ENCODE data around the gene PPM1N. TPM values are rescaled to one million over a fixed set of nuclear protein-coding genes. Genes with fewer than 3 reads are reported as not detected.
A peak's percentile ranks its signal among the peaks of the same experiment; 100 is the strongest.

Gene PPM1N
- total and polyA plus RNA-seq, 2 of the 13 experiments (the other 11 are each of a cell fraction or from before 2014, with no cell fraction given) = 0.31 to 1.8 TPM

DNA sequence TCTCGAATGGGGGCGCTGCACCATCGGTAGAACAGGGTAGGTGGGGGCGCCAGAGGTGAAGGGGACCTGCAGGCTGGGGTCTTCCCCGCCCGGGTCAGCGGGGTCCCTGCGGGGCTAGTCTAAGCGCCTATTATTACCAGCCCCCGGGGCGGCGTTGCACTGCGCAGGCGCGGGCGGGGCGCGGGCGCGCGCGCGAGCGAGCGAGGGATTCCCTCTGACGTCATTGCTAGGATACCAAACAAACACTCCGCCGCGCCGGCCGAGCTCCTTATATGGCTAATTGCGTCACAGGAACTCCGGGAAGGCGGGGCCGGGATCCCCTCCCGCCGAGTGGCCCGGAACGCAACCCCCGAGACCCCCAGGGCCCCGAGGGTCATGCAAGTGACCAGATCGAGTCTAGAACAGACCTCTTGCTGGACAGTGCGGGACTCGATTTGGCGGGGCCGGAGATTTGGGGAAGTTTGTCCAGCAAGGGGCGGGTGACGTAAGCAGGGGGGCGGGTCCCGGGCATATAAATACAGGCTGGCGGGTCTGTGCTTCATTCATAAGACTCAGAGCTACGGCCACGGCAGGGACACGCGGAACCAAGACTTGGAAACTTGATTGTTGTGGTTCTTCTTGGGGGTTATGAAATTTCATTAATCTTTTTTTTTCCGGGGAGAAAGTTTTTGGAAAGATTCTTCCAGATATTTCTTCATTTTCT, 30.6 kb upstream of the PPM1N start, which contains the start of gene FOSB (continued):
- TF ChIP-seq ZNF296 (CRISPR knock-in tag; conservative IDR thresholded peaks at IDR 0.05) (no peak), ZSCAN30 (CRISPR knock-in tag; IDR thresholded peaks at IDR 0.05) (no peak), KAT8 (CRISPR knock-in tag; IDR thresholded peaks at IDR 0.05) (peak; percentile 22; the same call in 1 of the 2 replicates), ZNF512B (CRISPR knock-in tag; IDR thresholded peaks at IDR 0.05; ENCODE audit: borderline replicate concordance) (no peak), ZNF207 (IDR thresholded peaks at IDR 0.05; ENCODE audit: borderline replicate concordance) (no peak), ZNF850 (CRISPR knock-in tag; conservative IDR thresholded peaks at IDR 0.05) (no peak), MED8 (CRISPR knock-in tag; IDR thresholded peaks at IDR 0.05; ENCODE audit: insufficient replicate concordance) (no peak), ZNF878 (CRISPR knock-in tag; IDR thresholded peaks at IDR 0.05) (0 out of 2 replicates have a peak, but pooled peaks have one; percentile 17), ZNF260 (CRISPR knock-in tag; IDR thresholded peaks at IDR 0.05; ENCODE audit: borderline replicate concordance, low read depth) (no peak), GLMP (CRISPR knock-in tag; IDR thresholded peaks at IDR 0.05; ENCODE audit: borderline replicate concordance) (no peak), SRSF4 (IDR thresholded peaks at IDR 0.05; ENCODE audit: low read depth, low read length, poor library complexity, severe bottlenecking) (no peak), TFDP1 (CRISPR knock-in tag; IDR thresholded peaks at IDR 0.05; ENCODE audit: borderline replicate concordance) (peak; percentile 24; the same call in 1 of the 2 replicates)
- TF ChIP-seq, protein P1, sequence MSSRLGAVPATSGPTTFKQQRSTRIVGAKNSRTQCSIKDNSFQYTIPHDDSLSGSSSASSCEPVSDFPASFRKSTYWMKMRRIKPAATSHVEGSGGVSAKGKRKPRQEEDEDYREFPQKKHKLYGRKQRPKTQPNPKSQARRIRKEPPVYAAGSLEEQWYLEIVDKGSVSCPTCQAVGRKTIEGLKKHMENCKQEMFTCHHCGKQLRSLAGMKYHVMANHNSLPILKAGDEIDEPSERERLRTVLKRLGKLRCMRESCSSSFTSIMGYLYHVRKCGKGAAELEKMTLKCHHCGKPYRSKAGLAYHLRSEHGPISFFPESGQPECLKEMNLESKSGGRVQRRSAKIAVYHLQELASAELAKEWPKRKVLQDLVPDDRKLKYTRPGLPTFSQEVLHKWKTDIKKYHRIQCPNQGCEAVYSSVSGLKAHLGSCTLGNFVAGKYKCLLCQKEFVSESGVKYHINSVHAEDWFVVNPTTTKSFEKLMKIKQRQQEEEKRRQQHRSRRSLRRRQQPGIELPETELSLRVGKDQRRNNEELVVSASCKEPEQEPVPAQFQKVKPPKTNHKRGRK (CRISPR knock-in tag; IDR thresholded peaks at IDR 0.05) = no peak
